Measurements from ENCODE around the gene CERT1.
"Not testable (repeated sequence)": the region's sequence is repeated elsewhere in the genome, so short reads cannot be mapped to it uniquely, and the experiment has no call there.

The CERT1 gene

GRCh38 chr5:75338408-75338807 is 173.0 kb downstream of the CERT1 start:
- DNase-seq = no peak

- DNase-seq = no peak
These were observed 173.9 kb downstream of the CERT1 start for GRCh38 chr5:75337366-75338021.

GRCh38 chr5:75336615-75337336 is 174.7 kb downstream of the CERT1 start, which contains the start of gene HMGCR:
HMGCR (plus strand) TSS chr5:75337220; CDS start chr5:75342606, 5,386 bp downstream.
- DNase-seq = peak; percentile 92

- DNase-seq = no peak
These were observed 175.3 kb downstream of the CERT1 start for GRCh38 chr5:75335952-75336614.

GRCh38 chr5:75335486-75335885 is 175.9 kb downstream of the CERT1 start:
- DNase-seq = no peak

GRCh38 chr5:75334413-75334812 is 177.0 kb downstream of the CERT1 start:
- not testable (repeated sequence) for DNase-seq

GRCh38 chr5:75333759-75334158 is 177.7 kb downstream of the CERT1 start:
- not testable (repeated sequence) for DNase-seq

GRCh38 chr5:75331095-75332090 is 180.0 kb downstream of the CERT1 start:
- DNase-seq = no peak

GRCh38 chr5:75330404-75330803 is 181.0 kb downstream of the CERT1 start:
- no peak for DNase-seq

Data from NCI-H1417 treated with DMSO at 0.1 percent for 48 hours (cell line).